Muscle layer of duodenum (tissue), 2 donors: ENCODE results near the gene SSTR1.

Source experiments
- H3K27ac ChIP-seq: one replicate; pipeline ENCODE4 v1.7.0; 2013; ENCODE audit warnings: mild to moderate bottlenecking, low read length
- H3K27me3 ChIP-seq: one replicate; pipeline ENCODE4 v1.7.0; 2013; ENCODE audit warnings: low read depth, mild to moderate bottlenecking, control low read depth, low read length
- H3K36me3 ChIP-seq, 2 donors: one replicate each; pipeline ENCODE4 v1.7.0; 2013; ENCODE audit warnings: low read length in 2 of 2, control low read depth in 1 of 2, mild to moderate bottlenecking in 1 of 2; ENCODE audit not compliant: insufficient read depth in 2 of 2, control insufficient read depth in 1 of 2
- H3K4me1 ChIP-seq, 2 donors: one replicate each; pipeline ENCODE4 v1.7.0; 2013; ENCODE audit warnings: low read length in 2 of 2, mild to moderate bottlenecking in 2 of 2, control low read depth in 1 of 2, moderate library complexity in 1 of 2; ENCODE audit not compliant: insufficient read depth in 2 of 2, control insufficient read depth in 1 of 2
- H3K4me3 ChIP-seq, 2 donors: one replicate each; pipeline ENCODE4 v1.7.0; 2013; ENCODE audit warnings: low read length in 2 of 2, low read depth in 1 of 2, mild to moderate bottlenecking in 1 of 2
- H3K9me3 ChIP-seq, 2 donors: one replicate each; pipeline ENCODE4 v1.7.0; 2013; ENCODE audit warnings: low read length in 2 of 2, control low read depth in 1 of 2, mild to moderate bottlenecking in 1 of 2; ENCODE audit not compliant: control insufficient read depth in 1 of 2
- donor health status: healthy.

Gene SSTR1

DNA sequence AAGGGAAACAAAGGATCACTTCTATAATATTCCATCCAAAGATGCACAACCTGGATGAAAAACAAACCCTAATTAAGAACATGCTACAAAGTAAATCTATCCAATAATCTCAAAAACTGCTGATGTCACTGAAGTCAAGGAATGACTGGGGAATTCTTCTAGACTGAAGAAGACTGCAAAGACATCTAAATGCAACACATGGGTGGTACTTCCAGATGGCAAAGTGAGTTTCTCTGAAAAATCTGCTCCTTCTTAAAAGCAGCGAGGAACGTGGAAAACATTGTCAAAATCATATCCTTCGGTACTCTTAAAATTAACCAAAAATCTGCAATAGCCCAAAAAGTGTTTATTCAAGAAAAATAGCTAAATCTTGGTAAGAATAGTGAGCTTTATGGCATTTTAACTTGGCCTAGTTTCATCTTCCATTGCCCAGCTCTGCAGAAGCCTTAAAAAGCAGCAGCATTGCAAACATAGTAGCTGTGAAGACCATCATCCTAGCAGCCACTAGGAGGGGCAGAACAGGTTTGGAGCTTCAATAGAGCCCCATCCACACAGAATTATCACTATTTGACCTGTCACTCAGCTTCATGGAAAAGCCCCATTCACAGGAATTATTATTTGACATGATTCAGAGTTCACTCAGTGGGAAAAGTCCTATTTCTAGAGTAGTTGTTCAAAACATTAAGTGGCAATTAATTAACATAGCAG, 40.8 kb downstream of the SSTR1 start:
- no peaks in the 10 kb centered on the region for H3K27me3 ChIP-seq
- H3K36me3 ChIP-seq: no peaks in the 10 kb centered on the region
- no peaks in the 10 kb centered on the region for H3K4me1 ChIP-seq
- H3K27ac ChIP-seq: no peak overlapping the region
- H3K9me3 ChIP-seq: no peaks in the 10 kb centered on the region
- H3K4me3 ChIP-seq: no peak overlapping the region

DNA sequence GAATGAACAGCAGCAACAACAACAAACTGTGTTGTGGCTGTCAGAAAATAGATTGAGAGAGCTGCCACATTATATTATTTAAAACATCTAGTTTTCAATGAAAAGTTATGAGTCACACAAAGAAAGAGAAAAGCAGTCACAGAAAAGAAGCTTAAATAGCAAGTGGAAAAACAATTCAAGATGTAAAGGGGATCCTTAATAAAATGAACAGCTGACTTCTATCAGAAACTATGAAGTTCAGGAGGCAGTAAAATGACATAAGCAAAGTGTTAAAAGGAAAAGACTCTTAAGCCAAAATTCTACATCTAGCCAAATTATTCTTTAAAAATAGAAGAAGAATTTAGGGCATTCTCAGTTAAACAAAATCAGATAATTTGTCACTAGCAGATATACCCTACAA, 42.6 kb downstream of the SSTR1 start:
- Histone ChIP-seq H3K27me3 (peaks cover 10% of the 10 kb centered on the region), H3K4me3 (no peak overlapping the region), H3K36me3 (no peaks in the 10 kb centered on the region), H3K9me3 (no peaks in the 10 kb centered on the region), H3K27ac (no peak overlapping the region), H3K4me1 (peaks cover 0 to 3% of the 10 kb centered on the region in 2 donors)

DNA sequence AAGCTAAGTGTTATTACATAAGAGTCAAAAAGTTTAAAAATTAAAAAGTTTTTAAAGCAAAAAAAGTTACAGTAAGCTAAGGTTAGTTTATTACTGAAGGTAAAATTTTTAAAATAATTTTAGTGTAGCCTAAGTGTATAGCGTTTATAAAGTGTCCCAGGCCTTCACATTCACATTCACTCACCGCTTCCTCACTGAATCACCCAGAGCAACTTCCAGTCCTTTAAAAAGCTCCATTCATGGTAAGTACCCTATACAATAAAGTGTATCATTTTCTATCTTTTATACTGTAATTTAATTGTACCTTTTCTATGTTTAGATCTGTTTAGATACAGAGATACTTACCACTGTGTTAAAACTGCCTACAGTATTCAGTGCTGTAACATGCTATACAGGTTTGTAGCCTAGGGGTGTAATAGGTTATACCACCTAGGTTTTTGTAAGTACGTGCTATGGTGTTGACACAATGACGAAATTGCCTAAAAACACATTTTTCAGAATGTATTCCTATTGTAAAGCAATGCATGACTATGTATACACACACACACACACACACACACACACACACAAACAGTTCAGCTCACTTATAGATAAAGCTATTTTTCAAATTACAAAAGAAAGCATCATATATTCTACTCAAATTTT, 44.5 kb downstream of the SSTR1 start:
- Histone ChIP-seq H3K27ac (no peak overlapping the region), H3K27me3 (peaks cover 11% of the 10 kb centered on the region), H3K36me3 (no peaks in the 10 kb centered on the region), H3K4me3 (no peak overlapping the region), H3K9me3 (no peaks in the 10 kb centered on the region), H3K4me1 (peaks cover 0 to 10% of the 10 kb centered on the region in 2 donors)

DNA sequence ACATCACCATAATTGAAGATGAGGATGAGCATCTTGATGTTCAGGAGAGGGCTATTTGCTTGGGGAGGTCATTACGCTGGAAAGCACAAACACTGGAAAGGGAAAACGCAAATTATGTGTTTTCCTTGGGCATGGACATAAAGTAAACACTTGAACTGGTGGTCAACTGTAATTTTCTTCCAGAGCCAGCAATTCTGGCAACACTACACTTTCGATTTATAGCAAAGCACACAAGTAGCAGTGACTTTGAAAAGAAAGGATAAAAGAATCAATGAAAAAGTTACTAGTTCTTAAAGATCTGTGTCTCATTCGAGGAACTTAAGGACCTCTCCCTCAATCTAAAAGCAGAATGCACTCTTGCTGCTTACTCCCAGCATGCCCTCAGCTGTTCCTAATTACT, 46.0 kb downstream of the SSTR1 start:
- Histone ChIP-seq H3K4me1 (peaks cover 0 to 10% of the 10 kb centered on the region in 2 donors), H3K4me3 (peak overlapping the region; percentile 32), H3K9me3 (no peaks in the 10 kb centered on the region), H3K27ac (no peak overlapping the region), H3K36me3 (no peaks in the 10 kb centered on the region), H3K27me3 (peaks cover 11% of the 10 kb centered on the region)

DNA sequence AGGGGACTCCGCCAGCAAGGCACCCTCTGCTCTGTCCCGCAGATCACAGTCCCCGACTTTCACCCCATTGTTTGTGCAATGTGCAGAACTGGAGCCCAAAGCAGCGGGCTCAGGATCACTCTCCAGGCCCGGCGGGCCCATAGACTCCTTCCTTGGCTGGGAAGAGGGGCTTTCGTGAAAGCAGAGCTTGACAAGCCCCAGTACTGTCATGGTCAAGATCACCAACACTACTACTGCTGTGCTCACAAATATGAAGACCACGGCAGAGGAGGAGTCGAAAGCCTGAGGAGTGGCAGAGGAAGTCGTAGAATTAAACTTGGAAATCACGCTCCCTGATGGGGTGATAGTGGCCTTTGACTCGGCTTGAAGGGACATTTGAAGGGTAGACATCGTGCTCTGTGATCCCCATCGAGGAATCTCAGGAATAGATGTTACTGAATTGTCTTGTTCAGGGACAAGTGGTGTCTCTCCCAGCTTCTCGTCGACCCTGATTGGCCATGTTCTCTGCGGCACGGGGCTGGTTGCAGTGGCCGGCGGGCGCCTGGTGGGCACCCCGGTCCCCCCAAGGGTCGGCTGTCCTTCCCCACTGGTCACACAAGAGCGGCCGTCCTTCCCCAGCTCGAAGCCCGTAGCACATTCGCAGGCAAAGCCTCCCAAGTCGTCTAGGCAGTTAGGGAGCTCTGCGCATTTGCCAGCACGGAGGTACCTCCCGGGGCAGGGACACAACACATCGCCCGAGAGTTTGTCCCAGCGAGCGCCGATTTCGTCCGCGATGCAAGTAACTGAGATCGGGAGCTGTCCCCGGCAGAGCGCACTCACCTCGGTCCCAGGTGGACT, 47.1 kb downstream of the SSTR1 start:
- H3K27me3 ChIP-seq: peaks cover 11% of the 10 kb centered on the region
- peaks cover 0 to 10% of the 10 kb centered on the region in 2 donors for H3K4me1 ChIP-seq
- H3K36me3 ChIP-seq: no peaks in the 10 kb centered on the region
- peak overlapping the region; percentile 50 to 59 for H3K4me3 ChIP-seq
- H3K9me3 ChIP-seq: peaks cover 0 to under 1% of the 10 kb centered on the region in 2 donors
- H3K27ac ChIP-seq: peak overlapping the region; percentile 19

DNA sequence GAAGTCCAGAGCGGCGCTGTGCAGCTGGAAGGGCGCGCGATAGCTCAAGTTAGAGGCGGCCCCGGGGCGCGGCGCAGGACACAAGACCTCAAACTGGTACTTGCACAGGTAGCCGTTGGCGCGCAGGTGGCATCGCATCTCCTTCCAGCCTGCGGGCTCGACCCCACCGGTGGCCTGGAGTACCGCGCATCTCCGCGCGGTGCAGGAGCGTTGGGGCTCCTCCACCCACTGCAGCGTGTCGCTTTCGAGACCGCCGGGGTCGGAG, 47.6 kb downstream of the SSTR1 start:
- Histone ChIP-seq H3K4me1 (peaks cover 0 to 10% of the 10 kb centered on the region in 2 donors), H3K27ac (no peak overlapping the region), H3K36me3 (no peaks in the 10 kb centered on the region), H3K4me3 (peak overlapping the region; percentile 50 to 59), H3K9me3 (peaks cover 0 to 3% of the 10 kb centered on the region in 2 donors), H3K27me3 (peaks cover 11% of the 10 kb centered on the region)

DNA sequence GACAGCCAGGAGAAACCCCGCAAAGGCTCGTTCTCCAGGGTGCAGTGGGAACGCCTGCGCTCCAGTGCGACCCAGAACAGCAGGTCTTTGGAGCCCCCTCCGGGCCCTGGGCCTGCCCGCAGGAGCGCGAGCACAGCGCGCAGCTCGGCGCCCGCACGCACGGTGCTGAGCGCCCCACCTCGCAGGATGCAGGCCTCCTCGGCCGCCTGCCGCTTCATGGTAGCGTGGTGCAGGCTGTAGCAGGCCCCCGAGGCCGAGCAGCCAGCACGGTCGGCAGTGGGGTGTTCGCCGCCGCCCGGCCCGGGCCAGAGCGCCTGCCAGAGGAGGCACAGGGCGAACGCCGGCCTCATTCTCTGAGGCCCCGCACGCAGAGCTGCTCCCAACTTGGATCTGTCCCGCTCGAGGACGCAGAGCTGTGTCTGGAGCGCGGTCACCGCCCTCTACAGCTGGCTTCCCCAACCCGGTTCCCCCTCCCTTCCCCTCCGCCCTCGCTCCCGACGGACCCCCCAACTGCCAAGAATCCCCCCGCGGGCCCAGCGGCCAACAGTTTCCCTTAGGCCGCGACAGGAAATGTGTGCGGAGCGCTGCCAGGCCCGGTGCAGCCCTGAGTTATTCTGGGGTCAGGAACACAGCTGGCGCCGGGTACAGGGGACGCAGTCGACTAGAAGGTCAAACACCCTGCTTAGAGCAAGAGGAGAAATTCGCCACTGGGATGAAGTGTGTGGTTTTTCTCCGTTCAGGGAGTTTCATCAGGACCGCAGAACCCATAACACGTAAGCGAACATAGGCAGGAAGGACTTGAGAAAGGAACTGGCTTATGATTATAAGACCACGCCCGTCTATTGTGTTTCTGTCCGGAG, 48.2 kb downstream of the SSTR1 start, which contains the start of gene CLEC14A:
Gene CLEC14A (minus strand): TSS at position 421 of the 860 bp plus-strand sequence. CDS start 71 bp downstream, at position 350.
- H3K27me3 ChIP-seq: peaks cover 11% of the 10 kb centered on the region
- H3K4me3 ChIP-seq: peak within 1 kb of the TSS; percentile 50 to 59
- H3K9me3 ChIP-seq: peaks cover 0 to 3% of the 10 kb centered on the region in 2 donors
- H3K27ac ChIP-seq: peak within 1 kb of the TSS; percentile 30
- peaks cover 0 to 10% of the 10 kb centered on the region in 2 donors for H3K4me1 ChIP-seq
- no peaks in the 10 kb centered on the region for H3K36me3 ChIP-seq

DNA sequence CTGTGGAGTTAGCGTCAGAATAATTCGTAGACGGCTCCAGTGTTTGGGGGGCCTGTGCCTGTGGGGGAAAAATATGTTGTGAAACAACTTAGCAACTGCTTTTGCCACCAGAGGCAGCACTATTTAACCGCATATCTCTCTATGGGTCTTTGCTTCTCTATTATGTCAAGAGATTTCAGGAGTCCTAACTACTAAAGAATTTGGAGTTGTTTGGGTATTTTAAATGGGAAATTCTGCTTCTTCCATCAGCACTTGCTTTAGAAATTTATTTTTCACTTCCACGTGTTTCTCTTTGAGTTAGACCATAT, 48.8 kb downstream of the SSTR1 start:
- Histone ChIP-seq H3K9me3 (peaks cover 0 to 6% of the 10 kb centered on the region in 2 donors), H3K4me3 (peak overlapping the region in 1 of 2 donors; percentile 50), H3K27ac (peak overlapping the region; percentile 30), H3K4me1 (peaks cover 0 to 10% of the 10 kb centered on the region in 2 donors), H3K27me3 (peaks cover 11% of the 10 kb centered on the region), H3K36me3 (no peaks in the 10 kb centered on the region)

DNA sequence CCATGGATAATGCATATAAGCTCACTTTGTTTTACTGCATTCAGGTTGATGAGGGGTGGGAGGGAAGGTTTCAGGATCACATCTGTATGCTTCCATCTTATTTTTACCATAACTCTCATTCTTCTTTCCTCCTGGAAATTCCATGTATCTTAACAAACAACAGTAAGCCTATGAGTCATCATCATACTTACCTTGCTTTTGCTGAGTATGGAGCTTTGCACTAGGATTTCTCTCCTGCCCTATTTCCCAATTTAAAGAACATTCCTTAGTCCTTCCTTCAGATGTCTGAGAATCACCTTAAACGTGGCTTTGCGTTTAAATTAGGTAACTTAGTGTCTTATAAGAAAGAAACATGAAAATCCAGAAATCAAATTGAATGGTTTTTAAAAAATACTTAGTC, 49.8 kb downstream of the SSTR1 start:
- Histone ChIP-seq H3K27ac (no peak overlapping the region), H3K4me3 (no peak overlapping the region)

DNA sequence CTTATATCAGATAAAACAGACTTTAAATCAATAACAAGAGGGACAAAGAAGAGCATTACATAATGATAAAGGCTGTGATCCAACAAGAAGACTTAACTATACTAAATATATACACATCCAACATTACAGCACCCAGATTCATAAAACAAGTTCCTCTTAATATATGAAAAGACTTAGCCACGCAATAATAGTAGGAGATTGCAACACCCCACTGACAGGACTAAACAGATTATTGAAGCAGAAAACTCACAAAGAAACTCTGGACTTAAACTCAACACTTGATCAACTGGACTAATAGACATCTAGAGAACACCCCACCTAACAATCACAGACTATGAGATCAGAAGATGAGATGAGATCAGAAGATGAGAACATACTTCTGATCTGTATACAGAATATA, 53.9 kb downstream of the SSTR1 start:
- Histone ChIP-seq H3K9me3 (peaks cover 0 to 10% of the 10 kb centered on the region in 2 donors), H3K4me3 (no peak overlapping the region), H3K4me1 (no peaks in the 10 kb centered on the region), H3K27me3 (no peaks in the 10 kb centered on the region), H3K27ac (no peak overlapping the region), H3K36me3 (no peaks in the 10 kb centered on the region)

More for the DNA sequence above, 49.8 kb downstream of the SSTR1 start:
- Histone ChIP-seq H3K9me3 (peaks cover 0 to 10% of the 10 kb centered on the region in 2 donors), H3K27me3 (peaks cover 11% of the 10 kb centered on the region), H3K4me1 (peaks cover 0 to 10% of the 10 kb centered on the region in 2 donors), H3K36me3 (no peaks in the 10 kb centered on the region)
